SK-N-SH (cell line): ENCODE results near the gene CLMN. TPM values are rescaled to one million over a fixed set of nuclear protein-coding genes. Genes with fewer than 3 reads are reported as not detected.

ENCODE experiments used
- CTCF ChIA-PET: fragments of 300-600, 350-600 bp; formaldehyde crosslinking; extraction: SDS; loops from one replicate; lab custom pipeline; 2021; lab: Yijun Ruan, JAX
- POLR2A ChIA-PET: fragments of 350-600 bp; sonication (Branson Sonifier 250); formaldehyde crosslinking; extraction: SDS; loops from one replicate; lab custom pipeline; 2020; ENCODE audit warnings: antibody characterized with exemption, inconsistent platforms; lab: Yijun Ruan, JAX
- DNase-seq: peaks from one replicate; pipeline ENCODE4 v3.0.0; 2012
- H2AFZ ChIP-seq: fragments of 200-600 bp; sonication (generic); 2 replicates; pipeline ENCODE4 v1.8.1; 2016; ENCODE audit warnings: antibody characterized with exemption, mild to moderate bottlenecking, low read depth
- H3F3A ChIP-seq: fragments of 200-600 bp; sonication (generic); replicated peaks from 2 replicates; pipeline ENCODE3; 2016; ENCODE audit warnings: antibody characterized with exemption, mild to moderate bottlenecking; ENCODE audit not compliant: insufficient read depth
- H3K27ac ChIP-seq, 2 experiments: fragments of 200-500 bp in 1 of 2; fragments of 200-600 bp in 1 of 2; sonication (Bioruptor generic) in 1 of 2; sonication (generic), shearing (Covaris generic) in 1 of 2; 2 replicates each; pipeline versions ENCODE4 v1.5.1 to v1.6.1; 2014 to 2016; ENCODE audit warnings: low read depth in 2 of 2, inconsistent platforms in 1 of 2, low read length in 1 of 2, mild to moderate bottlenecking in 1 of 2, mixed read lengths in 1 of 2
- H3K27me3 ChIP-seq: fragments of 200-600 bp; sonication (generic), shearing (Covaris generic); 2 replicates; pipeline ENCODE4 v1.6.1; 2016; ENCODE audit warnings: mixed run types; ENCODE audit not compliant: insufficient read depth
- H3K36me3 ChIP-seq, 2 experiments: fragments of 200-500 bp in 1 of 2; fragments of 200-600 bp in 1 of 2; sonication (Bioruptor generic) in 1 of 2; sonication (generic) in 1 of 2; replicated peaks in 1 of 2; 2 replicates each; pipeline versions ENCODE3 to v1.5.1; 2014 to 2016; ENCODE audit warnings: low read length in 1 of 2, mild to moderate bottlenecking in 1 of 2; ENCODE audit not compliant: insufficient read depth in 2 of 2, control insufficient read depth in 1 of 2
- H3K4me1 ChIP-seq, 2 experiments: fragments of 200-500 bp in 1 of 2; fragments of 200-600 bp in 1 of 2; sonication (Bioruptor generic) in 1 of 2; sonication (generic), shearing (Covaris generic) in 1 of 2; 2 replicates each; pipeline versions ENCODE4 v1.5.1 to v1.6.1; 2014 to 2016; ENCODE audit warnings: low read depth in 1 of 2, low read length in 1 of 2, mixed run types in 1 of 2; ENCODE audit not compliant: insufficient read depth in 2 of 2, control insufficient read depth in 1 of 2
- H3K4me2 ChIP-seq: fragments of 200-600 bp; sonication (generic), shearing (Covaris generic); 2 replicates; pipeline ENCODE4 v1.6.1; 2017; ENCODE audit warnings: mixed run types
- H3K4me3 ChIP-seq, 2 experiments: fragments of 200-500 bp in 1 of 2; fragments of 200-600 bp in 1 of 2; sonication (Bioruptor generic) in 1 of 2; sonication (generic), shearing (Covaris generic) in 1 of 2; 2 replicates each; pipeline versions ENCODE4 v1.5.1 to v1.8.1; 2014 to 2016; ENCODE audit warnings: low read depth in 2 of 2, inconsistent platforms in 1 of 2, low read length in 1 of 2, mild to moderate bottlenecking in 1 of 2, mixed read lengths in 1 of 2, moderate library complexity in 1 of 2
- H3K79me2 ChIP-seq: fragments of 200-600 bp; sonication (generic); 2 replicates; pipeline ENCODE4 v1.8.1; 2017; ENCODE audit warnings: mild to moderate bottlenecking; ENCODE audit not compliant: insufficient read depth
- H3K9ac ChIP-seq: fragments of 200-600 bp; sonication (generic); 2 replicates; pipeline ENCODE4 v1.6.1; 2017; ENCODE audit warnings: mixed run types
- H3K9me2 ChIP-seq: fragments of 200-600 bp; sonication (generic); 2 replicates; pipeline ENCODE4 v1.6.1; 2017; ENCODE audit warnings: mixed run types
- H3K9me3 ChIP-seq: fragments of 200-600 bp; sonication (generic); 2 replicates; pipeline ENCODE4 v1.6.1; 2017; ENCODE audit warnings: mixed run types, mild to moderate bottlenecking, moderate library complexity
- H4K20me1 ChIP-seq: fragments of 200-600 bp; sonication (generic); 2 replicates; pipeline ENCODE4 v1.6.1; 2017; ENCODE audit warnings: mild to moderate bottlenecking, mixed run types; ENCODE audit not compliant: insufficient read depth
- ELF1 ChIP-seq: IDR thresholded peaks from 2 replicates; pipeline ENCODE4 v1.4.0; 2012
- FOSL2 ChIP-seq: IDR thresholded peaks from 2 replicates; pipeline ENCODE4 v1.4.0; 2012; ENCODE audit warnings: low read depth, mild to moderate bottlenecking, moderate library complexity, borderline replicate concordance
- GATA2 ChIP-seq: sonication (generic); formaldehyde crosslinking; IDR thresholded peaks from 2 replicates; pipeline ENCODE4 v1.5.0; 2020; ENCODE audit warnings: mild to moderate bottlenecking, missing genetic modification reagents
- JUND ChIP-seq: IDR thresholded peaks from 2 replicates; pipeline ENCODE4 v1.4.0; 2012
- MEF2A ChIP-seq: IDR thresholded peaks from 2 replicates; pipeline ENCODE4 v1.4.0; 2012; ENCODE audit warnings: low read depth, borderline replicate concordance
- MXI1 ChIP-seq: IDR thresholded peaks from 2 replicates; pipeline ENCODE4 v1.6.1; 2012; ENCODE audit warnings: mild to moderate bottlenecking, low read depth, low read length, improper control_type of control experiment
- NFIC ChIP-seq: IDR thresholded peaks from 2 replicates; pipeline ENCODE4 v1.4.0; 2012; ENCODE audit warnings: borderline replicate concordance
- NRF1 ChIP-seq: IDR thresholded peaks from 2 replicates; pipeline ENCODE4 v1.6.1; 2012; ENCODE audit warnings: low read depth, mild to moderate bottlenecking, low read length
- RAD21 ChIP-seq: IDR thresholded peaks from 2 replicates; pipeline ENCODE4 v1.6.1; 2012; ENCODE audit warnings: mild to moderate bottlenecking, low read length
- RCOR1 ChIP-seq: fragments of 150-350 bp; IDR thresholded peaks from 2 replicates; pipeline ENCODE4 v1.6.1; 2017; ENCODE audit warnings: antibody characterized with exemption, low read length
- RXRA ChIP-seq: IDR thresholded peaks from 2 replicates; pipeline ENCODE4 v1.4.0; 2012; ENCODE audit warnings: low read depth, mild to moderate bottlenecking, borderline replicate concordance
- SMC3 ChIP-seq: IDR thresholded peaks from 2 replicates; pipeline ENCODE4 v1.6.1; 2012; ENCODE audit warnings: low read depth, low read length, improper control_type of control experiment
- TEAD4 ChIP-seq: IDR thresholded peaks from 2 replicates; pipeline ENCODE4 v1.4.0; 2012; ENCODE audit warnings: mild to moderate bottlenecking, borderline replicate concordance; ENCODE audit not compliant: insufficient read depth
- WGBS: methylation state at CpG from one replicate; pipeline ENCODE4 v1.1.6; 2017; ENCODE audit warnings: low lambda C conversion rate; 5-methylcytosine and 5-hydroxymethylcytosine counted together
- polyA plus RNA-seq, 3 experiments: library from polyadenylated mRNA; depleted of rRNA; stranded (reverse); fragments of >200 nt; gene quantifications; 2 replicates each; pipeline ENCODE4 v1.2.3, GENCODE V29; 2012
- TF ChIP-seq, protein P1 (sequence below): fragments of 200-600 bp; sonication (generic); IDR thresholded peaks from 2 replicates; pipeline ENCODE4 v1.6.1; 2017; ENCODE audit warnings: antibody characterized with exemption, mild to moderate bottlenecking, moderate library complexity
- TF ChIP-seq, protein P2 (sequence below): IDR thresholded peaks from 2 replicates; pipeline ENCODE4 v1.4.0; 2012; ENCODE audit warnings: low read depth, borderline replicate concordance
- TF ChIP-seq, protein P3 (sequence below): fragments of 150-350 bp; IDR thresholded peaks from 2 replicates; pipeline ENCODE4 v1.6.1; 2016; ENCODE audit warnings: mild to moderate bottlenecking, low read depth, low read length
- TF ChIP-seq, protein P4 (sequence below): IDR thresholded peaks from 2 replicates; pipeline ENCODE4 v1.6.1; 2012; ENCODE audit warnings: mild to moderate bottlenecking, low read depth, low read length, moderate library complexity
- TF ChIP-seq, protein P5 (sequence below): fragments of 150-350 bp; IDR thresholded peaks from 2 replicates; pipeline ENCODE4 v1.6.1; 2017; ENCODE audit warnings: antibody characterized with exemption, low read length, low read depth, borderline replicate concordance
- TF ChIP-seq, protein P6 (sequence below): IDR thresholded peaks from 2 replicates; pipeline ENCODE4; 2012

Gene CLMN
- polyA plus RNA-seq, 1 of the 3 experiments (the other 2 are of a cell fraction), result 1.4 TPM

DNA sequence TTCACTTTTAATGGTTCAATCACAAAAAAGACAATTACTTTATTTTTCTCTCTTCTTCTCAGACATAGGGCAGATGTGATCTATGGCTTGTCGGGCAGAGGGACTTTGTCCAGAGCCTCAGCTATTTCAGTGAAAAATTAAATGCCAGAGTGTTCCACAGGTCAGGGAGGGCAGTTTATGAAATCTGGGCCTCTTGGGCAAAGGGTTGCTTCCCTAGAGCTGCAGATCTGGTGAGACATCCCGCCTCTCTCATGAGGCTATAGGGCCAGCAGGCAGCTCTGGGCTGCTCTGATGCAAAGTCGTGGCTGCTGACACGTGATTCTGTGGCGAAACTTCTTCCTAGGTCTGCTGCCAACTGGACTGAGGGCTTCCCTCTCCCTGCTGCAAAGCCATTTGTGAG is 6.0 kb downstream of the CLMN start (continued):
- TF ChIP-seq, protein P1, sequence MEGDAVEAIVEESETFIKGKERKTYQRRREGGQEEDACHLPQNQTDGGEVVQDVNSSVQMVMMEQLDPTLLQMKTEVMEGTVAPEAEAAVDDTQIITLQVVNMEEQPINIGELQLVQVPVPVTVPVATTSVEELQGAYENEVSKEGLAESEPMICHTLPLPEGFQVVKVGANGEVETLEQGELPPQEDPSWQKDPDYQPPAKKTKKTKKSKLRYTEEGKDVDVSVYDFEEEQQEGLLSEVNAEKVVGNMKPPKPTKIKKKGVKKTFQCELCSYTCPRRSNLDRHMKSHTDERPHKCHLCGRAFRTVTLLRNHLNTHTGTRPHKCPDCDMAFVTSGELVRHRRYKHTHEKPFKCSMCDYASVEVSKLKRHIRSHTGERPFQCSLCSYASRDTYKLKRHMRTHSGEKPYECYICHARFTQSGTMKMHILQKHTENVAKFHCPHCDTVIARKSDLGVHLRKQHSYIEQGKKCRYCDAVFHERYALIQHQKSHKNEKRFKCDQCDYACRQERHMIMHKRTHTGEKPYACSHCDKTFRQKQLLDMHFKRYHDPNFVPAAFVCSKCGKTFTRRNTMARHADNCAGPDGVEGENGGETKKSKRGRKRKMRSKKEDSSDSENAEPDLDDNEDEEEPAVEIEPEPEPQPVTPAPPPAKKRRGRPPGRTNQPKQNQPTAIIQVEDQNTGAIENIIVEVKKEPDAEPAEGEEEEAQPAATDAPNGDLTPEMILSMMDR, result no peak
- TF ChIP-seq JUND (no peak), MEF2A (no peak), RCOR1 (no peak), MXI1 (no peak), RAD21 (no peak), SMC3 (no peak), ELF1 (no peak)
- TF ChIP-seq, protein P2, sequence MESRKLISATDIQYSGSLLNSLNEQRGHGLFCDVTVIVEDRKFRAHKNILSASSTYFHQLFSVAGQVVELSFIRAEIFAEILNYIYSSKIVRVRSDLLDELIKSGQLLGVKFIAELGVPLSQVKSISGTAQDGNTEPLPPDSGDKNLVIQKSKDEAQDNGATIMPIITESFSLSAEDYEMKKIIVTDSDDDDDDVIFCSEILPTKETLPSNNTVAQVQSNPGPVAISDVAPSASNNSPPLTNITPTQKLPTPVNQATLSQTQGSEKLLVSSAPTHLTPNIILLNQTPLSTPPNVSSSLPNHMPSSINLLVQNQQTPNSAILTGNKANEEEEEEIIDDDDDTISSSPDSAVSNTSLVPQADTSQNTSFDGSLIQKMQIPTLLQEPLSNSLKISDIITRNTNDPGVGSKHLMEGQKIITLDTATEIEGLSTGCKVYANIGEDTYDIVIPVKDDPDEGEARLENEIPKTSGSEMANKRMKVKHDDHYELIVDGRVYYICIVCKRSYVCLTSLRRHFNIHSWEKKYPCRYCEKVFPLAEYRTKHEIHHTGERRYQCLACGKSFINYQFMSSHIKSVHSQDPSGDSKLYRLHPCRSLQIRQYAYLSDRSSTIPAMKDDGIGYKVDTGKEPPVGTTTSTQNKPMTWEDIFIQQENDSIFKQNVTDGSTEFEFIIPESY, result no peak

DNA sequence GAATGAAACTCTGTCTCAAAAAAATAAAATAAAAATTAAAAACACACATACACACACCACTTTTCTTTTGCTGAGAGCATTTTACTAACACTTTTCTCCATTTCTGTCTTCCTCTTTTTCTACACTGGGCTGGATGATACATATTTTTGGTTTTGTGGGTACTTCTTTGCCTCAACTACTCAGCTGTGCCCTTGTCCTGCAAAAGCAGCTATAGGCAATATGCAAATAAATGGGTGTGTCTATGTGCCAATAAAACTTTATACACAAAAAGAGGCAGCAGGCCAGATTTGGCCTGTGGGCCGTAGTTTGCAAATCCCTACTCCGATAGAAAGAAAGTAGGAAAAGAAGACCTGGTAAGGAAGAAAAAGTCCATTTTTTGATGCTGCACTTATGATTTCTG is 6.5 kb downstream of the CLMN start:
- H3K27ac ChIP-seq, result no peak overlapping the region
- WGBS, result 100% methylated on average over 2 of the region's 2 CpGs
- POLR2A ChIA-PET, result no interaction called here
- no peak overlapping the region for H3K9ac ChIP-seq
- peaks cover 17 to 21% of the 10 kb centered on the region in 2 experiments; a peak in 2 of 4 replicates for H3K4me1 ChIP-seq
- peaks cover 7% of the 10 kb centered on the region for H3F3A ChIP-seq
- H3K9me2 ChIP-seq, result no peaks in the 10 kb centered on the region
- H3K27me3 ChIP-seq, result no peaks in the 10 kb centered on the region
- H4K20me1 ChIP-seq, result no peaks in the 10 kb centered on the region
- no peak overlapping the region for H3K4me2 ChIP-seq
- TF ChIP-seq TEAD4, result no peak
- no peak for TF ChIP-seq SMC3
- no peak for TF ChIP-seq ELF1
- no peak for TF ChIP-seq NRF1
- TF ChIP-seq, protein P3, sequence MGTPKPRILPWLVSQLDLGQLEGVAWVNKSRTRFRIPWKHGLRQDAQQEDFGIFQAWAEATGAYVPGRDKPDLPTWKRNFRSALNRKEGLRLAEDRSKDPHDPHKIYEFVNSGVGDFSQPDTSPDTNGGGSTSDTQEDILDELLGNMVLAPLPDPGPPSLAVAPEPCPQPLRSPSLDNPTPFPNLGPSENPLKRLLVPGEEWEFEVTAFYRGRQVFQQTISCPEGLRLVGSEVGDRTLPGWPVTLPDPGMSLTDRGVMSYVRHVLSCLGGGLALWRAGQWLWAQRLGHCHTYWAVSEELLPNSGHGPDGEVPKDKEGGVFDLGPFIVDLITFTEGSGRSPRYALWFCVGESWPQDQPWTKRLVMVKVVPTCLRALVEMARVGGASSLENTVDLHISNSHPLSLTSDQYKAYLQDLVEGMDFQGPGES, result no peak
- TF ChIP-seq, protein P4, sequence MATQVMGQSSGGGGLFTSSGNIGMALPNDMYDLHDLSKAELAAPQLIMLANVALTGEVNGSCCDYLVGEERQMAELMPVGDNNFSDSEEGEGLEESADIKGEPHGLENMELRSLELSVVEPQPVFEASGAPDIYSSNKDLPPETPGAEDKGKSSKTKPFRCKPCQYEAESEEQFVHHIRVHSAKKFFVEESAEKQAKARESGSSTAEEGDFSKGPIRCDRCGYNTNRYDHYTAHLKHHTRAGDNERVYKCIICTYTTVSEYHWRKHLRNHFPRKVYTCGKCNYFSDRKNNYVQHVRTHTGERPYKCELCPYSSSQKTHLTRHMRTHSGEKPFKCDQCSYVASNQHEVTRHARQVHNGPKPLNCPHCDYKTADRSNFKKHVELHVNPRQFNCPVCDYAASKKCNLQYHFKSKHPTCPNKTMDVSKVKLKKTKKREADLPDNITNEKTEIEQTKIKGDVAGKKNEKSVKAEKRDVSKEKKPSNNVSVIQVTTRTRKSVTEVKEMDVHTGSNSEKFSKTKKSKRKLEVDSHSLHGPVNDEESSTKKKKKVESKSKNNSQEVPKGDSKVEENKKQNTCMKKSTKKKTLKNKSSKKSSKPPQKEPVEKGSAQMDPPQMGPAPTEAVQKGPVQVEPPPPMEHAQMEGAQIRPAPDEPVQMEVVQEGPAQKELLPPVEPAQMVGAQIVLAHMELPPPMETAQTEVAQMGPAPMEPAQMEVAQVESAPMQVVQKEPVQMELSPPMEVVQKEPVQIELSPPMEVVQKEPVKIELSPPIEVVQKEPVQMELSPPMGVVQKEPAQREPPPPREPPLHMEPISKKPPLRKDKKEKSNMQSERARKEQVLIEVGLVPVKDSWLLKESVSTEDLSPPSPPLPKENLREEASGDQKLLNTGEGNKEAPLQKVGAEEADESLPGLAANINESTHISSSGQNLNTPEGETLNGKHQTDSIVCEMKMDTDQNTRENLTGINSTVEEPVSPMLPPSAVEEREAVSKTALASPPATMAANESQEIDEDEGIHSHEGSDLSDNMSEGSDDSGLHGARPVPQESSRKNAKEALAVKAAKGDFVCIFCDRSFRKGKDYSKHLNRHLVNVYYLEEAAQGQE, result no peak
- no peak for TF ChIP-seq MEF2A
- no peak for TF ChIP-seq RXRA
- no peak for TF ChIP-seq GATA2 (CRISPR knock-in tag)
- TF ChIP-seq, protein P5, sequence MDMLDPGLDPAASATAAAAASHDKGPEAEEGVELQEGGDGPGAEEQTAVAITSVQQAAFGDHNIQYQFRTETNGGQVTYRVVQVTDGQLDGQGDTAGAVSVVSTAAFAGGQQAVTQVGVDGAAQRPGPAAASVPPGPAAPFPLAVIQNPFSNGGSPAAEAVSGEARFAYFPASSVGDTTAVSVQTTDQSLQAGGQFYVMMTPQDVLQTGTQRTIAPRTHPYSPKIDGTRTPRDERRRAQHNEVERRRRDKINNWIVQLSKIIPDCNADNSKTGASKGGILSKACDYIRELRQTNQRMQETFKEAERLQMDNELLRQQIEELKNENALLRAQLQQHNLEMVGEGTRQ, result no peak
- TF ChIP-seq FOSL2, result no peak
- TF ChIP-seq, protein P6, sequence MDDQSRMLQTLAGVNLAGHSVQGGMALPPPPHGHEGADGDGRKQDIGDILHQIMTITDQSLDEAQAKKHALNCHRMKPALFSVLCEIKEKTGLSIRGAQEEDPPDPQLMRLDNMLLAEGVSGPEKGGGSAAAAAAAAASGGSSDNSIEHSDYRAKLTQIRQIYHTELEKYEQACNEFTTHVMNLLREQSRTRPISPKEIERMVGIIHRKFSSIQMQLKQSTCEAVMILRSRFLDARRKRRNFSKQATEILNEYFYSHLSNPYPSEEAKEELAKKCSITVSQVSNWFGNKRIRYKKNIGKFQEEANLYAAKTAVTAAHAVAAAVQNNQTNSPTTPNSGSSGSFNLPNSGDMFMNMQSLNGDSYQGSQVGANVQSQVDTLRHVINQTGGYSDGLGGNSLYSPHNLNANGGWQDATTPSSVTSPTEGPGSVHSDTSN, result no peak
- TF ChIP-seq NFIC, result no peak
- TF ChIP-seq MXI1, result no peak
- H2AFZ ChIP-seq, result no peak overlapping the region
- CTCF ChIA-PET, result interaction anchor here (0.6 kb wide), 2 partner anchors 26 to 79 kb away, joined by 3 read pairs; no protein-coding TSS in a partner anchor
- H3K9me3 ChIP-seq, result no peaks in the 10 kb centered on the region
- H3K4me3 ChIP-seq, result no peak overlapping the region
- H3K79me2 ChIP-seq, result no peaks in the 10 kb centered on the region
- H3K36me3 ChIP-seq, result no peaks in the 10 kb centered on the region
- no peak for DNase-seq
